ENCODE measurements around the gene HBP1.

GRCh38 chr7:107244613-107245012, 75.8 kb downstream of the HBP1 start:
- TF ChIP-seq MAX (IDR thresholded peaks at IDR 0.05): no peak
- TF ChIP-seq, protein P1, sequence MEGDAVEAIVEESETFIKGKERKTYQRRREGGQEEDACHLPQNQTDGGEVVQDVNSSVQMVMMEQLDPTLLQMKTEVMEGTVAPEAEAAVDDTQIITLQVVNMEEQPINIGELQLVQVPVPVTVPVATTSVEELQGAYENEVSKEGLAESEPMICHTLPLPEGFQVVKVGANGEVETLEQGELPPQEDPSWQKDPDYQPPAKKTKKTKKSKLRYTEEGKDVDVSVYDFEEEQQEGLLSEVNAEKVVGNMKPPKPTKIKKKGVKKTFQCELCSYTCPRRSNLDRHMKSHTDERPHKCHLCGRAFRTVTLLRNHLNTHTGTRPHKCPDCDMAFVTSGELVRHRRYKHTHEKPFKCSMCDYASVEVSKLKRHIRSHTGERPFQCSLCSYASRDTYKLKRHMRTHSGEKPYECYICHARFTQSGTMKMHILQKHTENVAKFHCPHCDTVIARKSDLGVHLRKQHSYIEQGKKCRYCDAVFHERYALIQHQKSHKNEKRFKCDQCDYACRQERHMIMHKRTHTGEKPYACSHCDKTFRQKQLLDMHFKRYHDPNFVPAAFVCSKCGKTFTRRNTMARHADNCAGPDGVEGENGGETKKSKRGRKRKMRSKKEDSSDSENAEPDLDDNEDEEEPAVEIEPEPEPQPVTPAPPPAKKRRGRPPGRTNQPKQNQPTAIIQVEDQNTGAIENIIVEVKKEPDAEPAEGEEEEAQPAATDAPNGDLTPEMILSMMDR (IDR thresholded peaks at IDR 0.05): no peak
- TF ChIP-seq NR3C1 (IDR thresholded peaks at IDR 0.05): no peak
- no peak for TF ChIP-seq RAD21 (conservative IDR thresholded peaks at IDR 0.05 in 1 of 2, IDR thresholded peaks at IDR 0.05 in 1 of 2)
- no peak for TF ChIP-seq POLR2A (IDR thresholded peaks at IDR 0.05; ENCODE audit: low read length)
- no peak for TF ChIP-seq EP300 (IDR thresholded peaks at IDR 0.05)
- TF ChIP-seq, protein P2, sequence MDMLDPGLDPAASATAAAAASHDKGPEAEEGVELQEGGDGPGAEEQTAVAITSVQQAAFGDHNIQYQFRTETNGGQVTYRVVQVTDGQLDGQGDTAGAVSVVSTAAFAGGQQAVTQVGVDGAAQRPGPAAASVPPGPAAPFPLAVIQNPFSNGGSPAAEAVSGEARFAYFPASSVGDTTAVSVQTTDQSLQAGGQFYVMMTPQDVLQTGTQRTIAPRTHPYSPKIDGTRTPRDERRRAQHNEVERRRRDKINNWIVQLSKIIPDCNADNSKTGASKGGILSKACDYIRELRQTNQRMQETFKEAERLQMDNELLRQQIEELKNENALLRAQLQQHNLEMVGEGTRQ (IDR thresholded peaks at IDR 0.05): no peak

All from A549 (cell line).